Measurements from ENCODE around the gene LYZL1.

LYZL1 gene

DNA sequence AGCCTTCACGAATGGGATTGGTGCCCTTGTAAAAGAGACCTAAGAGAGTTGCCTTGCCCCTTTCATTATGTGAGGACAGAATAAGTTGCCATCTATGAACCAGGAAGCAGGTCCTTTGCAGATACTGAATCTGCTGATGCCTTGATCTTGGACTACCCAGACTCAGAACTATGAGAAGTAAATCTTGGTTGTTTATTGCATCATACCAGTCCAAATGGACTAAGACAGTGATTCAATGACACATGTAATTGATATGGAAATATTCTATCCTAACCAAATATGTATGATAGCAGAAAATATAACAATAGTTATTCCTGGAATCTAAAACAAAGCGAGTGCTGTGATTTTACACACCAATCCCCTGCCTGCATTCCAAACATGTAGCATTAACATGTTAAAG, 17.0 kb upstream of the LYZL1 start:
- H3K4me3 ChIP-seq (ENCODE audit: low read depth, low read length), result no peak overlapping the region
- no peak for DNase-seq (ENCODE audit: low read depth)
- TF ChIP-seq, protein P1, sequence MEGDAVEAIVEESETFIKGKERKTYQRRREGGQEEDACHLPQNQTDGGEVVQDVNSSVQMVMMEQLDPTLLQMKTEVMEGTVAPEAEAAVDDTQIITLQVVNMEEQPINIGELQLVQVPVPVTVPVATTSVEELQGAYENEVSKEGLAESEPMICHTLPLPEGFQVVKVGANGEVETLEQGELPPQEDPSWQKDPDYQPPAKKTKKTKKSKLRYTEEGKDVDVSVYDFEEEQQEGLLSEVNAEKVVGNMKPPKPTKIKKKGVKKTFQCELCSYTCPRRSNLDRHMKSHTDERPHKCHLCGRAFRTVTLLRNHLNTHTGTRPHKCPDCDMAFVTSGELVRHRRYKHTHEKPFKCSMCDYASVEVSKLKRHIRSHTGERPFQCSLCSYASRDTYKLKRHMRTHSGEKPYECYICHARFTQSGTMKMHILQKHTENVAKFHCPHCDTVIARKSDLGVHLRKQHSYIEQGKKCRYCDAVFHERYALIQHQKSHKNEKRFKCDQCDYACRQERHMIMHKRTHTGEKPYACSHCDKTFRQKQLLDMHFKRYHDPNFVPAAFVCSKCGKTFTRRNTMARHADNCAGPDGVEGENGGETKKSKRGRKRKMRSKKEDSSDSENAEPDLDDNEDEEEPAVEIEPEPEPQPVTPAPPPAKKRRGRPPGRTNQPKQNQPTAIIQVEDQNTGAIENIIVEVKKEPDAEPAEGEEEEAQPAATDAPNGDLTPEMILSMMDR (IDR thresholded peaks at IDR 0.05; ENCODE audit: control insufficient read depth, extremely low read depth, insufficient read depth), result no peak

DNA sequence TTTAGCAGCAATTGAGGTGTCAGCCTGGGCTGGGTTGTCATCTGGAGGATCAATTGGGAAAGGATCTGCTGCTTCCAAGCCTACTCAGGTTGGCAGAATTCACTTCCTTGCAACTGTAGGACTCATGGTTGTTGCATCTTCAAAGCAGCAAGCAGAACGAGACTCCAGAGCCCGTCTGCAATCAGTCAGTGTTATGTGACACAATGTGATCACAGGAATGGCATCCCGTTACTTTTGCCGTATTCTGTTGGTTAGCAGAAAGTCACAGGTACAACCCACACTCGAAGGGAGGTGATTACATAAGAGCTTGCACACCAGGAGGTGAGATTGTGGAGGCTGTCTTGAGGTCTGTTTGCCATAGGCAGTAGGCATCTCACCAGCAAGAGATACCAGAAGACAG, 15.4 kb upstream of the LYZL1 start:
- TF ChIP-seq, protein P1 (IDR thresholded peaks at IDR 0.05; ENCODE audit: control insufficient read depth, extremely low read depth, insufficient read depth), result no peak
- no peak for DNase-seq (ENCODE audit: low read depth)
- no peak overlapping the region for H3K4me3 ChIP-seq (ENCODE audit: low read depth, low read length)

- peak; percentile 86 for DNase-seq (ENCODE audit: low read depth)
- TF ChIP-seq, protein P1 (IDR thresholded peaks at IDR 0.05; ENCODE audit: control insufficient read depth, extremely low read depth, insufficient read depth), result no peak
- no peak overlapping the region for H3K4me3 ChIP-seq (ENCODE audit: low read depth, low read length)
Measured at GRCh38 chr10:29276251-29276850, 12.5 kb upstream of the LYZL1 start.

- TF ChIP-seq, protein P1 (IDR thresholded peaks at IDR 0.05; ENCODE audit: control insufficient read depth, extremely low read depth, insufficient read depth), result no peak
- no peak overlapping the region for H3K4me3 ChIP-seq (ENCODE audit: low read depth, low read length)
- DNase-seq (ENCODE audit: low read depth), result no peak
Measured at GRCh38 chr10:29277296-29277695, 11.6 kb upstream of the LYZL1 start.

DNA sequence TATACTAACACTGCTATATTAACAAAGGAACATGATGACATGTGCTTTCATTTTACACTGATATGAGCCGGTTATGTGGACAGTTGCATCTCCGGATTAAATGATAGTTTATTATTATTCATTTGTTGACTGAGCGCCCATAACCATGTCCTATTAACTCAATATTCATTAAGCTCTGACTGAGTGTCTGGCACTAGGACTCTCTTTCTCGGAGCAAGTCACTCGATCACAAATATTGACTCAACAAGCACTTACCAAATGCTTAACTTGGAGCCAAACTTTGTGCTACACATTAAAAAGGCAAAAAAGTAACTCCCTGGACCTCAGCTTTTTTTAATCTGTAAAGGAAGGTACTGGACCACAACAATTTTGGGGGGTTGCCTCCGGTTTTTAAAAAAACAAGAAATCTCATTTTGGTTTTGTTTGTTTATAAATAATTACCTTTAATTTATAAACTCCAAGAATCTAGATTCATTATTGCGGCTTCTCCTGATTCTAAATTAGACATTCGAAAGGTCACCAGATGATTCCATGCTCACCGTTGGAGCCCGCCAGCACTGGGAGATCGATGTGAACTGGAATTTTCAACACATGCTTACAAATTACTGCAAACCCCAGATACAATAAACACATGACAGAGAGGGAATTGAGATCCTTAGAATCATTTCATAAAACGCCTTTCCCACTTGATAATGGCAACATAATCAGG, 8.9 kb upstream of the LYZL1 start:
- H3K4me3 ChIP-seq (ENCODE audit: low read depth, low read length), result no peak overlapping the region
- DNase-seq (ENCODE audit: low read depth), result peak; percentile 96
- TF ChIP-seq, protein P1 (IDR thresholded peaks at IDR 0.05; ENCODE audit: control insufficient read depth, extremely low read depth, insufficient read depth), result no peak

DNA sequence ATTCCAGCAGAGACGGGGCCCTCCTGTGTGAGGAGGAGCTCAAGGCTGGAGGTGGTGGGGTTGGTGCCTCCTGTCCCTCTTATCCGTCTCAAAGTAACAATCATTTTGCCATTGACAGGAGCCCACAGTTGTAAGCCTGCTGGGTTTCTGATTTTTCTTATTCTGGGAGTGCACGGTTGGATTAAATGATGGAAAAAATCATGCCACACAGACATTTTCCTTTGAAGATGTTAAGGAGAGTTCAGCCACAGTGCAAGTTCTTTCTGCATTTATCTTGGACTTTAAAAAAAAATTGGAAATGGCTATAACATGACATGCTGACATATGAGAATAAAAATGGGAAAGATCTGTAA, 8.4 kb upstream of the LYZL1 start:
- TF ChIP-seq, protein P1 (IDR thresholded peaks at IDR 0.05; ENCODE audit: control insufficient read depth, extremely low read depth, insufficient read depth), result no peak
- DNase-seq (ENCODE audit: low read depth), result no peak

DNA sequence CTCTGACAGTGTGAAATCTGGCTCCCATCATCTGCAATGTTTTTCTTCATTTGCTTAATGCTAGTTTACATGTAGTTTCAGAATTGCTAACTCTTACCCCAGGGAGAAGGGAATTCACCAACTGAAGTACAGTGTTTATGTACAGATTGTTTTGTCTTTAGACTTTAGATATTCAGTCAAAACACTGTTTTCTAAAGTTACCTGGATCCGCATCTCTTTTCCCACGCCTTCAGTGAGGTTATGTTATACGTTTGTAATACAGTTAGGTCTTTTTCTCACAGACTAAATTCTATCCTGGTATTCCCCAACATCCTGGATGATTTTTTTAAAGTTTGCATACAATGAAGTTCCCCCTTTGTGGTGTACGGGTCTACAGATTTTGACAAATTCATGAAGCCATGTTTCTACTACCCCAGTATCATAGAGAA, 3.2 kb upstream of the LYZL1 start:
- TF ChIP-seq, protein P1 (IDR thresholded peaks at IDR 0.05; ENCODE audit: control insufficient read depth, extremely low read depth, insufficient read depth), result no peak
- no peak overlapping the region for H3K4me3 ChIP-seq (ENCODE audit: low read depth, low read length)
- DNase-seq (ENCODE audit: low read depth), result no peak

More for the DNA sequence above, 8.4 kb upstream of the LYZL1 start:
- no peak overlapping the region for H3K4me3 ChIP-seq (ENCODE audit: low read depth, low read length)
